CD4-positive, alpha-beta T cell treated with Interleukin-4 for 1 hour (primary cell): ENCODE results near the gene SYVN1.

Source experiments
- DNase-seq, 2 donors: peaks; one replicate each; pipeline ENCODE4 v3.0.0-alpha.2; 2020 to 2022

Gene SYVN1

GRCh38 chr11:65085446-65085845 lies 48.9 kb downstream of the SYVN1 start:
- DNase-seq = no peak

- no peak for DNase-seq
These were observed 49.5 kb downstream of the SYVN1 start for GRCh38 chr11:65084598-65085375.

GRCh38 chr11:65083834-65084597 lies 50.3 kb downstream of the SYVN1 start, which contains the start of the genes CDCA5 and ZFPL1:
TSS of gene CDCA5 (minus strand) at chr11:65084040. CDS start at chr11:65083978, 62 bp downstream.
TSS of gene ZFPL1 (plus strand) at chr11:65084222. CDS start at chr11:65084699, 477 bp downstream.
- DNase-seq = peak; percentile 96

- DNase-seq = no peak
These were observed 51.0 kb downstream of the SYVN1 start for GRCh38 chr11:65083134-65083833.

GRCh38 chr11:65078786-65079342 lies 55.5 kb downstream of the SYVN1 start:
- DNase-seq = no peak

GRCh38 chr11:65078151-65078550 lies 56.2 kb downstream of the SYVN1 start:
- peak; percentile 76 to 82 for DNase-seq

- DNase-seq = no peak
These were observed 56.9 kb downstream of the SYVN1 start for GRCh38 chr11:65077451-65077850.
